SH-SY5Y (cell line): ENCODE data around the gene MEI1.
A peak's percentile ranks its signal among the peaks of the same experiment; 100 is the strongest.

Source experiments
- GATA2 ChIP-seq: IDR thresholded peaks from 2 replicates; pipeline ENCODE4 v1.6.1; 2011; ENCODE audit warnings: mild to moderate bottlenecking, low read depth, low read length
- GATA3 ChIP-seq: IDR thresholded peaks from 2 replicates; pipeline ENCODE4 v1.6.1; 2011; ENCODE audit warnings: low read depth, mild to moderate bottlenecking, low read length, moderate library complexity

DNA sequence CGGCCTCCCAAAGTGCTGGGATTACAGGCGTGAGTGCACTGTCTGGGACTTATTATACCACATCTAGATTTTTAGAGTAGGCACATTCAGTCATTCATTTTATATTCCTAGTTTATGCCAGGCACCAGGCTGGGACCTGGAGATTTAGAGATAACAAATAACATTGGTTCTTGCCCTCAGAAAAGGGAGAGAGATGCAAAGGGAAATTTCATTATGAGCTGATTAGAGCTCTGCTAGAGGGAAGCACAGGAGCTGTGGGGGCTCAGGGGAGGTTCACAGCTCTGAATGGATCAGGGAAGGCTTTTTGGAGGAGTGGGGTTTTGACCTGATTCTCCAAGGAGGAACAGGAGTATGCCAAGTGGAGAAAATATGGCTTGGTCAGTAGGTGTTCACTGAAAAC, 32.3 kb downstream of the MEI1 start:
- TF ChIP-seq GATA3 (peak; percentile 89), GATA2 (peak; percentile 90)
